ENCODE data around the gene ATF7IP.

DNA sequence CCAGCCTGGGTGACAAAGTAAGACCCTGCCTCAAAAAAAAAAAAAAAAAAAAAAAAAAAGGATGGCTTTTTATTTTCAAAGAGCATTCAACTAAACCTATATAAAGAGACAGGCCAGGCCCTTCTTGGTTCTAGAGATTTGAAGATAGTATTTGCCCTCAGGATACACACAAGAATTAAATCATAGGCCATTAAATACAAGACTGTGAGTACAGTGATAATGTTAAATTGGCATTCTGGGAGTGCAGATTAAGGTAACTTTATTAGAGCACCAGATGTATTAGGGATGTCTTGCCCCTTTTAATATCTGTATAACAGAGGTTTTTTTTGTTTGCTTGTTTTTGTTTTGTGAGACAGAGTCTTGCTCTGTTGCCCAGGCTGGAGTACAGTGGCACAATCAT, 61.3 kb downstream of the ATF7IP start:
- TF ChIP-seq CTCF (IDR thresholded peaks at IDR 0.05 in 8 of 11, conservative IDR thresholded peaks at IDR 0.05 in 3 of 11), result no peak
- no peak for TF ChIP-seq POLR2A (IDR thresholded peaks at IDR 0.05)
